Measurements from ENCODE around the gene SLC5A12. TPM values are rescaled to one million over a fixed set of nuclear protein-coding genes. Genes with fewer than 3 reads are reported as not detected.
"Not testable (repeated sequence)": the region's sequence is repeated elsewhere in the genome, so short reads cannot be mapped to it uniquely, and the experiment has no call there.

The SLC5A12 gene
- total and polyA plus RNA-seq, 3 experiments from 2014 or later, result not detected

DNA sequence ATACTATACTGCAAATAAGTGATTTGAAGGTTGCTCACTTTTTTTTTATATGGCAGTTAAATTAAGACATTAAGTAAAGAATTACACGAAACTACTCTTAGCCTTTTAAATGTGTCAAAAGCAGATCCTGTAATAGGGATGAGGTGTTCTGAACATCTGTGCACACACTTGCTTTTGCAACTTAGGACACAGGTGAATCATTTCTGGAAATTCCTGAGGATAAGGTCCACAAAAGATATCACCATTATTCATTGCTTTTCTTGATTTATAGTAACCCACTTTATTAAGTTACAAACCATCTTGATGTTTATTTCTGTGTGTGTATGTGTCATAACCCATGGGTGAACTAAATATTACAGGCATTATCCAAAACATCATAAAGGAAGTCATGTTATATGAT, 55.9 kb downstream of the SLC5A12 start:
- Mint-ChIP-seq H3K27me3 (peaks cover 0 to 2% of the 10 kb centered on the region in 2 donors), H3K27ac (no peak overlapping the region), H3K9me3 (peaks cover 0 to 20% (median 4%) of the 10 kb centered on the region in 5 donors), H3K4me3 (no peak overlapping the region), H3K36me3 (no peaks in the 10 kb centered on the region), H3K4me1 (no peaks in the 10 kb centered on the region)
- H3K27me3 ChIP-seq (ENCODE audit: insufficient read depth, low read length, poor library complexity, severe bottlenecking), result no peaks in the 10 kb centered on the region
- ChIA-PET CTCF (no interaction called here), POLR2A (no interaction called here)
- no peaks in the 10 kb centered on the region for H3K4me1 ChIP-seq (ENCODE audit: insufficient read depth, low read length)
- no peak for DNase-seq
- no peaks in the 10 kb centered on the region for H3K36me3 ChIP-seq (ENCODE audit: insufficient read depth, low read length)
- no peak overlapping the region for H3K4me3 ChIP-seq (ENCODE audit: low read length)
- H3K27ac ChIP-seq (ENCODE audit: low read depth, low read length), result no peak overlapping the region
- no peaks in the 10 kb centered on the region for H3K9me3 ChIP-seq (ENCODE audit: low read length)

DNA sequence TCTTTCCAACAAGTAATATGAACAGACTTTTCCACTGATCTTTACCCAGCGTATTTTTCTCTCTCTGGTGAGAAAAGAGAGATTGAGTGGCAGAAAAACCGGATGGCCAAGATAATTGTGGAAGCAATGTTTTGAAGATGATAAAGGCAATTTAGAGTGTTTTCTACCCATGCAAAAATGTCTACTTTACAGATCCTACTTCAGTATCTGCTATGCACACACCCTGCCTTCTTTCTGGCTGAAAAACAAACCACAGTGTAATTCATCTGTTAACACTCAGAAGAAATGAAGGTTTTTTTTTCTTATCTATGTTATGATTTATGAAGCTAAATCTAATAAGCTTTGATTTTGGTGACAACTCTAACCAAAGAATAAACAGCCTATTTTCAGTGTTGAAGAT, 56.8 kb downstream of the SLC5A12 start:
- H3K9me3 ChIP-seq (ENCODE audit: low read length), result no peaks in the 10 kb centered on the region
- H3K36me3 Mint-ChIP-seq, result no peaks in the 10 kb centered on the region
- no peaks in the 10 kb centered on the region for H3K4me1 Mint-ChIP-seq
- H3K9me3 Mint-ChIP-seq, result peaks cover 0 to 13% (median 4%) of the 10 kb centered on the region in 5 donors
- H3K27me3 Mint-ChIP-seq, result no peaks in the 10 kb centered on the region
- no peak for DNase-seq
- H3K36me3 ChIP-seq (ENCODE audit: insufficient read depth, low read length), result no peaks in the 10 kb centered on the region
- CTCF ChIA-PET, result no interaction called here
- no peaks in the 10 kb centered on the region for H3K27me3 ChIP-seq (ENCODE audit: insufficient read depth, low read length, poor library complexity, severe bottlenecking)
- POLR2A ChIA-PET, result no interaction called here
- no peak overlapping the region for H3K27ac ChIP-seq (ENCODE audit: low read depth, low read length)
- no peak overlapping the region for H3K4me3 ChIP-seq (ENCODE audit: low read length)
- H3K4me3 Mint-ChIP-seq, result no peak overlapping the region
- no peaks in the 10 kb centered on the region for H3K4me1 ChIP-seq (ENCODE audit: insufficient read depth, low read length)
- H3K27ac Mint-ChIP-seq, result no peak overlapping the region

DNA sequence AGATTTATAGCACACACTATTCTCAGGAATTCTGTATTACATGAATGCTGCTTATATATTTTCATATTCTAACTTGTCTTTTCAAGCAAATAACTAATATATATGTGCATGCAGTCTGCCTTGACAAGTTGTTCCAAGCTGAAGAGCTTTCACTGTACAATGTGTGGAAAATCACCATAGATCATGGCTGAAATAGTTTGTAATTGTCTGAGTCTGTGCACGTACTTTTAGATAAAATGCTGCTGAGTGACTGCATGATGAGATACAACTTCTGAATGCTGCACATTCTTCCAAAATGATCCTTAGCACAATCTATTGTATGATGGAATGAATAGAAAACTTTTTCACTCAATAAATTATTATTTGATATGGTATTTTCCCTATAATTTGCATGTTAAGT, 58.9 kb downstream of the SLC5A12 start:
- Mint-ChIP-seq H3K9me3 (peaks cover 0 to 6% (median 3%) of the 10 kb centered on the region in 5 donors), H3K4me1 (no peaks in the 10 kb centered on the region), H3K36me3 (no peaks in the 10 kb centered on the region), H3K27me3 (no peaks in the 10 kb centered on the region), H3K27ac (no peak overlapping the region), H3K4me3 (no peak overlapping the region)
- no peak for DNase-seq
- ChIA-PET CTCF (no interaction called here), POLR2A (no interaction called here)
- Histone ChIP-seq H3K4me3 (ENCODE audit: low read length) (no peak overlapping the region), H3K27ac (ENCODE audit: low read depth, low read length) (no peak overlapping the region), H3K27me3 (ENCODE audit: insufficient read depth, low read length, poor library complexity, severe bottlenecking) (no peaks in the 10 kb centered on the region), H3K36me3 (ENCODE audit: insufficient read depth, low read length) (no peaks in the 10 kb centered on the region), H3K4me1 (ENCODE audit: insufficient read depth, low read length) (no peaks in the 10 kb centered on the region), H3K9me3 (ENCODE audit: low read length) (no peaks in the 10 kb centered on the region)

DNA sequence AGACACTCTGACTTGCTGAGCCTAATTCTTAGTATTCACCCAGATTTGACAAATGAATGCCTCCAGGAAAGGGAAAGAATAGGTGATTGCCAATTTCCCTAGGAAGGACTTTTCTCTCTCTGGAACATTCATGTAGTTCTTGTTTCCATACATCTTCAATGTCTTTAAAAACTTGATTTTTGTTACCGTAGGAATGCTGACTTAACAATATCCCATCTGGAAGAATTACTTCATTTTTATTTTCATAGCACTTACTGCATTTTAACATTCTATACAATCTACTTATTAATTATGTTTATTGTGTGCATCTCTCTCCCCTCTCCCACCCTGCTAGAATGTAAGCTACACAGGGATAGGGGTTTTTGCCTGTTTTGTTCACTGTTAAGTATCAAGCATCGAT, 66.6 kb downstream of the SLC5A12 start:
- no peaks in the 10 kb centered on the region for H3K36me3 ChIP-seq (ENCODE audit: insufficient read depth, low read length)
- no peaks in the 10 kb centered on the region for H3K9me3 ChIP-seq (ENCODE audit: low read length)
- no peak overlapping the region for H3K27ac ChIP-seq (ENCODE audit: low read depth, low read length)
- Mint-ChIP-seq H3K9me3 (peaks cover 0 to 9% (median 2%) of the 10 kb centered on the region in 5 donors), H3K4me3 (no peak overlapping the region), H3K27ac (no peak overlapping the region), H3K36me3 (no peaks in the 10 kb centered on the region), H3K4me1 (no peaks in the 10 kb centered on the region), H3K27me3 (no peaks in the 10 kb centered on the region)
- no peak for DNase-seq
- H3K4me1 ChIP-seq (ENCODE audit: insufficient read depth, low read length), result no peaks in the 10 kb centered on the region
- no peak overlapping the region for H3K4me3 ChIP-seq (ENCODE audit: low read length)
- no peaks in the 10 kb centered on the region for H3K27me3 ChIP-seq (ENCODE audit: insufficient read depth, low read length, poor library complexity, severe bottlenecking)
- ChIA-PET CTCF (no interaction called here), POLR2A (no interaction called here)

- H3K4me3 Mint-ChIP-seq, result no peak overlapping the region
Observed at GRCh38 chr11:26651916-26652315, 69.9 kb downstream of the SLC5A12 start.

GRCh38 chr11:26649884-26650283, 72.0 kb downstream of the SLC5A12 start:
- no peaks in the 10 kb centered on the region for H3K4me1 ChIP-seq (ENCODE audit: insufficient read depth, low read length)
- no peak for DNase-seq
- H3K9me3 ChIP-seq (ENCODE audit: low read length), result no peaks in the 10 kb centered on the region
- H3K36me3 Mint-ChIP-seq, result no peaks in the 10 kb centered on the region
- H3K4me1 Mint-ChIP-seq, result no peaks in the 10 kb centered on the region
- H3K36me3 ChIP-seq (ENCODE audit: insufficient read depth, low read length), result no peaks in the 10 kb centered on the region
- H3K27me3 Mint-ChIP-seq, result no peaks in the 10 kb centered on the region
- peaks cover 0 to 10% (median 0%) of the 10 kb centered on the region in 5 donors for H3K9me3 Mint-ChIP-seq
- no peaks in the 10 kb centered on the region for H3K27me3 ChIP-seq (ENCODE audit: insufficient read depth, low read length, poor library complexity, severe bottlenecking)
- H3K4me3 Mint-ChIP-seq, result no peak overlapping the region
- ChIA-PET POLR2A (no interaction called here), CTCF (no interaction called here)
- H3K27ac ChIP-seq (ENCODE audit: low read depth, low read length), result no peak overlapping the region
- H3K4me3 ChIP-seq (ENCODE audit: low read length), result no peak overlapping the region
- no peak overlapping the region for H3K27ac Mint-ChIP-seq

More at GRCh38 chr11:26651916-26652315, 69.9 kb downstream of the SLC5A12 start:
- H3K27me3 ChIP-seq (ENCODE audit: insufficient read depth, low read length, poor library complexity, severe bottlenecking), result no peaks in the 10 kb centered on the region
- Mint-ChIP-seq H3K27ac (no peak overlapping the region), H3K36me3 (no peaks in the 10 kb centered on the region), H3K4me1 (no peaks in the 10 kb centered on the region), H3K9me3 (peaks cover 0 to 9% (median 0%) of the 10 kb centered on the region in 5 donors), H3K27me3 (no peaks in the 10 kb centered on the region)
- no peaks in the 10 kb centered on the region for H3K4me1 ChIP-seq (ENCODE audit: insufficient read depth, low read length)
- CTCF ChIA-PET, result no interaction called here
- H3K4me3 ChIP-seq (ENCODE audit: low read length), result no peak overlapping the region
- H3K36me3 ChIP-seq (ENCODE audit: insufficient read depth, low read length), result no peaks in the 10 kb centered on the region
- no peak overlapping the region for H3K27ac ChIP-seq (ENCODE audit: low read depth, low read length)
- H3K9me3 ChIP-seq (ENCODE audit: low read length), result no peaks in the 10 kb centered on the region
- no peak for DNase-seq
- POLR2A ChIA-PET, result no interaction called here

DNA sequence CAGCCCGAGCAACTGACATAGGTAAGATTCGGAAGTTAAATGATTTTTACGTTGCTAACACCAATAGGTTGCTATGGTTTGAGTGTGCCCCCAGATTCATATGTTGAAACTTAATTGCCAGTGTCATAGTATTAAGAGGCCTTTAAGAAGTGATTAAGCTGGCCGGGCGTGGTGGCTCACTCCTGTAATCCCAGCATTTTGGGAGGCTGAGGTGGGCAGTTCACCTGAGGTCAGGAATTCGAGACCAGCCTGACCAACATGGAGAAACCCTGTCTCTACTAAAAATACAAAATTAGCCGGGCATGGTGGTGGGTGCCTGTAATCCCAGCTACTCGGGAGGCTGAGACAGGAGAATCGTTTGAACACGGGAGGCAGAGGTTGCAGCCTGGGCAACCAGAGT, 78.5 kb downstream of the SLC5A12 start:
- H3K36me3 ChIP-seq (ENCODE audit: insufficient read depth, low read length); H3K27me3 Mint-ChIP-seq; H3K4me3 ChIP-seq (ENCODE audit: low read length); H3K4me3 Mint-ChIP-seq; H3K36me3 Mint-ChIP-seq; H3K4me1 ChIP-seq (ENCODE audit: insufficient read depth, low read length); H3K9me3 ChIP-seq (ENCODE audit: low read length); POLR2A ChIA-PET; H3K27ac ChIP-seq (ENCODE audit: low read depth, low read length); H3K27me3 ChIP-seq (ENCODE audit: insufficient read depth, low read length, poor library complexity, severe bottlenecking); H3K27ac Mint-ChIP-seq; DNase-seq; CTCF ChIA-PET; H3K4me1 Mint-ChIP-seq: not testable (repeated sequence)
- H3K9me3 Mint-ChIP-seq, result peaks cover 0 to 34% (median 4%) of the 10 kb centered on the region in 5 donors

DNA sequence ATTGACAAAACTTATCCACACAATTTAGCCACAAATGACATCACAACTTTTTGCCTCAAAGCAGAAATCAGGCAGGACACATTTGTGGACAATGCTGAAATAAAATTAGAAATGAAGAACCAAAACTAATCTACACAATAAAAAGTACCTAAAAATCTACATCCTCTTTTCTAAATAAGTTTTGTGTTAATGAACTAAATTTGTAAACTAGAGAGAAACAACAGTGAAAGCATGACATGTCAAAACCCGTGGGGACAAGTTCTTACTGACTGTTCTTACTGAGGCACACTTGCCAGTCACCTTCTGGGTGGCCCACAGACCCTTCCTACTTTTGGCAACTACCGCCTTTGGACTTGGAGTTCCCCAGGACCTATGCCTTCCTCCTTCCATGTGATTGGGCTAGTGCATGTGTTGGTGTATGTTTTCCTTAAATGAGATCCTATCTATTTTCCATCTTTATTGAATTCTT, 89.1 kb downstream of the SLC5A12 start:
- Mint-ChIP-seq H3K9me3 (peaks cover 4 to 44% (median 10%) of the 10 kb centered on the region in 5 donors), H3K36me3 (no peaks in the 10 kb centered on the region), H3K27me3 (no peaks in the 10 kb centered on the region), H3K4me3 (peak overlapping the region in 1 of 7 donors; percentile 78), H3K27ac (no peak overlapping the region), H3K4me1 (no peaks in the 10 kb centered on the region)
- DNase-seq, result no peak
- ChIA-PET POLR2A (no interaction called here), CTCF (no interaction called here)
- Histone ChIP-seq H3K27me3 (ENCODE audit: insufficient read depth, low read length, poor library complexity, severe bottlenecking) (no peaks in the 10 kb centered on the region), H3K36me3 (ENCODE audit: insufficient read depth, low read length) (no peaks in the 10 kb centered on the region), H3K9me3 (ENCODE audit: low read length) (no peaks in the 10 kb centered on the region), H3K4me3 (ENCODE audit: low read length) (no peak overlapping the region), H3K27ac (ENCODE audit: low read depth, low read length) (no peak overlapping the region), H3K4me1 (ENCODE audit: insufficient read depth, low read length) (no peaks in the 10 kb centered on the region)

DNA sequence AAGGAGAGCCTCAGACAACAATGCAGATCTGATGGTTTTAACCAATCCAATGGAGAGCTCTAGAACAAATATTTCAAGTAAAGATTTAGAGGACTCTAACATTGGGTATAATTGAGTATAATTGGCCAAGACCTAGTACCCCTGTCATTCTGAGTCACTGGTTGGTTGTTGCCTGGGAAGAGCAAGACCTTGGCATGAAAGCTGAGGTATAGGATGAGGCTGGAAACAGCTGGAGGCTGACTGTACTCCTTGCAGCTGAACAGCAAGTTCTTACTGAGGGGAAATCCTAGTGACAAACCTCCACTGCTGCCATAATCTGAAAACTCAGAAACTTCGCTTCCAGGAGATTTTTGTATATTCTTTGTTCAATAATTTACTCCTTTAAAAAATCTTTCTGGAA, 95.5 kb downstream of the SLC5A12 start:
- Histone ChIP-seq H3K9me3 (ENCODE audit: low read length) (no peaks in the 10 kb centered on the region), H3K4me1 (ENCODE audit: insufficient read depth, low read length) (no peaks in the 10 kb centered on the region), H3K27ac (ENCODE audit: low read depth, low read length) (no peak overlapping the region), H3K36me3 (ENCODE audit: insufficient read depth, low read length) (no peaks in the 10 kb centered on the region), H3K27me3 (ENCODE audit: insufficient read depth, low read length, poor library complexity, severe bottlenecking) (no peaks in the 10 kb centered on the region), H3K4me3 (ENCODE audit: low read length) (no peak overlapping the region)
- no peaks in the 10 kb centered on the region for H3K27me3 Mint-ChIP-seq
- ChIA-PET CTCF (no interaction called here), POLR2A (no interaction called here)
- H3K4me1 Mint-ChIP-seq, result no peaks in the 10 kb centered on the region
- no peak for DNase-seq
- no peak overlapping the region for H3K27ac Mint-ChIP-seq
- no peak overlapping the region for H3K4me3 Mint-ChIP-seq
- no peaks in the 10 kb centered on the region for H3K36me3 Mint-ChIP-seq
- H3K9me3 Mint-ChIP-seq, result peaks cover 0 to 28% (median 9%) of the 10 kb centered on the region in 5 donors
